HepG2 (cell line): Measurements from ENCODE around the gene CDK18.

Experiments used
- CTCF ChIP-seq: sonication (generic); formaldehyde crosslinking; IDR thresholded peaks from 2 replicates; pipeline ENCODE4 v1.5.0; 2020; ENCODE audit warnings: mild to moderate bottlenecking, missing genetic modification reagents, moderate library complexity
- RERE ChIP-seq: IDR thresholded peaks from 2 replicates; pipeline ENCODE4 v1.6.1; 2016; ENCODE audit warnings: low read depth, missing genetic modification reagents, missing compliant biosample characterization
- ZBTB4 ChIP-seq: sonication (generic); formaldehyde crosslinking; IDR thresholded peaks from 2 replicates; pipeline ENCODE4 v1.4.0; 2020; ENCODE audit warnings: missing genetic modification reagents, mild to moderate bottlenecking, borderline replicate concordance

GRCh38 chr1:205537386-205538018 lies 33.0 kb downstream of the CDK18 start:
- TF ChIP-seq RERE (CRISPR knock-in tag) (no peak), ZBTB4 (CRISPR knock-in tag) (no peak), CTCF (CRISPR knock-in tag) (no peak)
